CD4-positive, alpha-beta T cell treated with Interleukin-10 for 1 hour (primary cell): ENCODE measurements around the gene BCL6.
A peak's percentile ranks its signal among the peaks of the same experiment; 100 is the strongest.

Experiments used
- DNase-seq: peaks from one replicate; pipeline ENCODE4 v3.0.0-alpha.2; 2020

BCL6 gene

GRCh38 chr3:187759601-187760000 is 14.3 kb upstream of the BCL6 start:
- no peak for DNase-seq

- DNase-seq, result no peak
Observed at GRCh38 chr3:187758318-187758955, 13.2 kb upstream of the BCL6 start.

GRCh38 chr3:187753516-187753915 is 8.2 kb upstream of the BCL6 start:
- no peak for DNase-seq

- no peak for DNase-seq
Observed at GRCh38 chr3:187750513-187751123, 5.3 kb upstream of the BCL6 start.

- no peak for DNase-seq
Observed at GRCh38 chr3:187750006-187750512, 4.8 kb upstream of the BCL6 start.

GRCh38 chr3:187748050-187748481 is 2.8 kb upstream of the BCL6 start:
- peak; percentile 91 for DNase-seq

GRCh38 chr3:187747506-187747905 is 2.2 kb upstream of the BCL6 start:
- no peak for DNase-seq

GRCh38 chr3:187746442-187747281 is 1.4 kb upstream of the BCL6 start:
- peak; percentile 39 for DNase-seq

- no peak for DNase-seq
Observed at GRCh38 chr3:187746059-187746441, 782 bp upstream of the BCL6 start.

GRCh38 chr3:187744169-187745151 is 808 bp downstream of the BCL6 start:
- DNase-seq, result peak; percentile 71

- DNase-seq, result peak; percentile 65
Observed at GRCh38 chr3:187743195-187744141, 1.8 kb downstream of the BCL6 start.

- DNase-seq, result peak; percentile 46
Observed at GRCh38 chr3:187742351-187743171, 2.7 kb downstream of the BCL6 start.

GRCh38 chr3:187741403-187742350 is 3.6 kb downstream of the BCL6 start:
- peak; percentile 82 for DNase-seq

- peak; percentile 76 for DNase-seq
Observed at GRCh38 chr3:187740421-187741399, 4.6 kb downstream of the BCL6 start.

- peak; percentile 84 for DNase-seq
Observed at GRCh38 chr3:187739561-187740332, 5.5 kb downstream of the BCL6 start.

GRCh38 chr3:187739094-187739560 is 6.1 kb downstream of the BCL6 start:
- DNase-seq, result peak; percentile 39
